Astrocyte of the spinal cord (primary cell): ENCODE results near the gene LRRC4.

ENCODE experiments used
- DNase-seq: peaks from one replicate; pipeline ENCODE4 v3.0.0; 2011; ENCODE audit warnings: low read depth, low spot score
- H3K4me3 ChIP-seq: 2 replicates; pipeline ENCODE4 v1.5.1; 2011; ENCODE audit warnings: low read depth, mild to moderate bottlenecking, low read length, moderate library complexity
- CTCF ChIP-seq: IDR thresholded peaks from 2 replicates; pipeline ENCODE4 v1.5.1; 2012; ENCODE audit warnings: low read depth, mild to moderate bottlenecking, low read length, inconsistent platforms
- in situ Hi-C: cut with HindIII; loops from 2 replicates; pipeline ENCODE4 v1.10.0; 2017; ENCODE audit warnings: low sequenced_read_pairs

The LRRC4 gene, protein sequence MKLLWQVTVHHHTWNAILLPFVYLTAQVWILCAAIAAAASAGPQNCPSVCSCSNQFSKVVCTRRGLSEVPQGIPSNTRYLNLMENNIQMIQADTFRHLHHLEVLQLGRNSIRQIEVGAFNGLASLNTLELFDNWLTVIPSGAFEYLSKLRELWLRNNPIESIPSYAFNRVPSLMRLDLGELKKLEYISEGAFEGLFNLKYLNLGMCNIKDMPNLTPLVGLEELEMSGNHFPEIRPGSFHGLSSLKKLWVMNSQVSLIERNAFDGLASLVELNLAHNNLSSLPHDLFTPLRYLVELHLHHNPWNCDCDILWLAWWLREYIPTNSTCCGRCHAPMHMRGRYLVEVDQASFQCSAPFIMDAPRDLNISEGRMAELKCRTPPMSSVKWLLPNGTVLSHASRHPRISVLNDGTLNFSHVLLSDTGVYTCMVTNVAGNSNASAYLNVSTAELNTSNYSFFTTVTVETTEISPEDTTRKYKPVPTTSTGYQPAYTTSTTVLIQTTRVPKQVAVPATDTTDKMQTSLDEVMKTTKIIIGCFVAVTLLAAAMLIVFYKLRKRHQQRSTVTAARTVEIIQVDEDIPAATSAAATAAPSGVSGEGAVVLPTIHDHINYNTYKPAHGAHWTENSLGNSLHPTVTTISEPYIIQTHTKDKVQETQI

GRCh38 chr7:128030654-128031611, at the start of gene LRRC4:
TSS of gene LRRC4 (minus strand) at chr7:128031437. CDS start at chr7:128030640, 797 bp downstream.
- TF ChIP-seq CTCF, result peak; percentile 11
- peak; percentile 37 for DNase-seq
- peak within 1 kb of the TSS; percentile 36 for H3K4me3 ChIP-seq
- in situ Hi-C loops, result no loop called here

- in situ Hi-C loops, result no loop called here
- TF ChIP-seq CTCF, result no peak
These were observed 48.9 kb upstream of the LRRC4 start for GRCh38 chr7:128080169-128080568.

GRCh38 chr7:128078309-128078708, 47.1 kb upstream of the LRRC4 start:
- DNase-seq, result no peak
- no peak for TF ChIP-seq CTCF
- in situ Hi-C loops, result no loop called here
- H3K4me3 ChIP-seq, result no peak overlapping the region

More at GRCh38 chr7:128080169-128080568, 48.9 kb upstream of the LRRC4 start:
- H3K4me3 ChIP-seq, result no peak overlapping the region
- no peak for DNase-seq

DNA sequence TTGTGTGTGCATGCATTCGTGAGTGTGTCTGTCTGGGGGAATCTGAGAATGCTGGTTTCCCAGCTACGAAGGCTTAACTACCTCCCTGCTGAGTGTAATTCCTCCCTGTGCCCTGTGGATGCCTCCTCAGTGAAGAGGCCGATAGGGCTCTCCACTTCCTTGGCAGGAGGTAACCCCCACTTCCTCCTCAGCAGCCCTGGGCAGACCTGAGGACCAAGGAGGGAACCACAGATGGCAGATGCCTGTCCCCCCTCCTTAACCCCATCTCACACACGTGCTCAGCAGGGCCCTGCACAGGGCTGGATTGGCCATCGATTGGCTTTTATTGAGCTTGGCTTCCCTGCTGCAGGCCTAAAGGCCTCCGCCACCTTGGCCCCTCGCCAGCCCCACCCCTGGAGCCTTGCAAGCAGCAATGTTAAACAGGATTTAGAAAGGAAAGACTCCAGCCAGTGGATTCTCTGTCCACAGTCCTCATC, 45.6 kb upstream of the LRRC4 start:
- DNase-seq, result peak; percentile 46

DNA sequence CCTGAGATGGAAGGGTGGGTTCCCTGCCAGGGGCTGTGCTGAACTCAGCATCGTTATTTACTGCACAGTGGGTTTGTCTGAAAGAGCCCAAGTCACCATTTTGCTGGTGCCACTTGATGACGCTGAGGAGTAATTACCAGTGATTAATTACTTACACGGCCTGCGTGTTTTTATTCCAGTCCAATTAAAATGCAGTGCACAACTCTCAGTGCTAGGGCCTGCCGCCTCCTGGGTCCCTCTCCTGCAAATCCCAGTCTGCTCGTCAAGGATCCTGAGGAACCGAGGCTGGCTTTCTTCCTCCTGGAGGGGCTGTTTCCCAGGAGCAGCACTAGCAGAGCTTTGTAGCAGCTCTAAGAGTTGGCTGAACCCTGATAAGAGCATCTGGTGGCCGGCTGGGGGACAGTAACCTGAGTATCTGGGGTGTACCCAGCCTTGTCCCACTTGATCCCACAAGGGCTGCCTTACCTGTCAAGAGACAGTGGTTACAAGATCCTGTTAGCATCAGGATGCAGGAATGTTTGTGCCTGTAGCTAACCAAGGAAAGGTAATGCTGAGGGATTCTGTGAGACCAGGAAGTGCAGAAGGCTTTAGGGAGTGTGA, 45.1 kb upstream of the LRRC4 start:
- no peak for DNase-seq
- in situ Hi-C loops, result no loop called here
- TF ChIP-seq CTCF, result no peak

More for the DNA sequence above, 45.6 kb upstream of the LRRC4 start:
- H3K4me3 ChIP-seq, result no peak overlapping the region
- no peak for TF ChIP-seq CTCF
- in situ Hi-C loops, result no loop called here

More for the DNA sequence above, 45.1 kb upstream of the LRRC4 start:
- H3K4me3 ChIP-seq, result no peak overlapping the region
